ENCODE results near the gene NNAT. TPM values are rescaled to one million over a fixed set of nuclear protein-coding genes. Genes with fewer than 3 reads are reported as not detected.

NNAT gene
- total and polyA plus RNA-seq, 7 donors, result 7.8 to 125 (median 85.8) TPM; not detected in 1

GRCh38 chr20:37567671-37568588, 46.9 kb downstream of the NNAT start:
- Histone ChIP-seq H3K27me3 (peaks cover 0 to 80% (median 28%) of the 10 kb centered on the region in 3 donors), H3K27ac (no peak overlapping the region), H3K36me3 (no peaks in the 10 kb centered on the region), H3K4me1 (peaks cover 0 to 6% (median 0%) of the 10 kb centered on the region in 4 donors), H3K4me3 (no peak overlapping the region), H3K9me3 (no peaks in the 10 kb centered on the region)
- DNase-seq, result no peak
- 4 to 7% methylated on average over 13 of the region's 13 CpGs for WGBS, 2 donors
- TF ChIP-seq EP300 (IDR thresholded peaks at IDR 0.05), result no peak
- TF ChIP-seq POLR2A (IDR thresholded peaks at IDR 0.05), result no peak
- TF ChIP-seq CTCF (IDR thresholded peaks at IDR 0.05), result no peak
- no peak for TF ChIP-seq POLR2AphosphoS5 (IDR thresholded peaks at IDR 0.05)
- intact Hi-C loops (cut with DNase I), result loop anchor here (5.0 kb wide), 1 partner anchor 654 kb away; no protein-coding TSS in a partner anchor

GRCh38 chr20:37570419-37570818, 49.4 kb downstream of the NNAT start:
- 90 to 93% methylated on average over 1 of the region's 1 CpG for WGBS, 2 donors
- TF ChIP-seq EP300 (IDR thresholded peaks at IDR 0.05), result no peak
- TF ChIP-seq POLR2AphosphoS5 (IDR thresholded peaks at IDR 0.05), result no peak
- TF ChIP-seq POLR2A (IDR thresholded peaks at IDR 0.05), result no peak
- TF ChIP-seq CTCF (IDR thresholded peaks at IDR 0.05), result no peak
- Histone ChIP-seq H3K4me3 (no peak overlapping the region), H3K36me3 (no peaks in the 10 kb centered on the region), H3K27me3 (peaks cover 0 to 62% (median 3%) of the 10 kb centered on the region in 3 donors), H3K4me1 (no peaks in the 10 kb centered on the region), H3K27ac (no peak overlapping the region), H3K9me3 (no peaks in the 10 kb centered on the region)
- no peak for DNase-seq
- intact Hi-C loops (cut with DNase I), result no loop called here

- no peak for TF ChIP-seq POLR2AphosphoS5 (IDR thresholded peaks at IDR 0.05)
- no peak for TF ChIP-seq CTCF (IDR thresholded peaks at IDR 0.05)
- no peak for TF ChIP-seq EP300 (IDR thresholded peaks at IDR 0.05)
- TF ChIP-seq POLR2A (IDR thresholded peaks at IDR 0.05), result no peak
- Histone ChIP-seq H3K27ac (no peak overlapping the region), H3K36me3 (no peaks in the 10 kb centered on the region), H3K27me3 (peaks cover 0 to 56% (median 0%) of the 10 kb centered on the region in 3 donors), H3K9me3 (no peaks in the 10 kb centered on the region), H3K4me3 (no peak overlapping the region), H3K4me1 (no peaks in the 10 kb centered on the region)
- 75 to 77% methylated on average over 6 of the region's 6 CpGs for WGBS, 2 donors
- no peak for DNase-seq
- intact Hi-C loops (cut with DNase I), result no loop called here
These were observed 50.0 kb downstream of the NNAT start for GRCh38 chr20:37571033-37571432.

Other genes starting within 250 kb of the NNAT start
- 10 to 100 TPM; 30.4 to 68.5 (median 58.2) TPM for gene MANBAL, start 231.6 kb upstream of the NNAT start, total RNA-seq
- gene MANBAL, start 231.6 kb upstream of the NNAT start, polyA plus RNA-seq, result 10 to 100 TPM; 34.2 to 57.1 (median 42.0) TPM
- gene SRC, start 175.1 kb upstream of the NNAT start, total RNA-seq, result 10 to 100 TPM; 28.1 to 52.3 (median 40.0) TPM
- gene SRC, start 175.1 kb upstream of the NNAT start, polyA plus RNA-seq, result 10 to 100 TPM; 64.3 to 91.8 (median 79.1) TPM
- gene BLCAP, start 6.6 kb downstream of the NNAT start, total RNA-seq, result 10 to 100 TPM; 53.1 to 68.1 (median 57.1) TPM
- 10 to 100 TPM; 40.2 to 68.7 (median 56.5) TPM for gene BLCAP, start 6.6 kb downstream of the NNAT start, polyA plus RNA-seq
- 10 to 100 TPM; 33.0 to 47.9 (median 42.5) TPM for gene CTNNBL1, start 172.8 kb downstream of the NNAT start, total RNA-seq
- gene CTNNBL1, start 172.8 kb downstream of the NNAT start, polyA plus RNA-seq, result 10 to 100 TPM; 27.3 to 34.8 (median 34.2) TPM

Measured in sigmoid colon (tissue), 7 donors.